Measurements from ENCODE around the gene SEC16A.

Gene SEC16A

DNA sequence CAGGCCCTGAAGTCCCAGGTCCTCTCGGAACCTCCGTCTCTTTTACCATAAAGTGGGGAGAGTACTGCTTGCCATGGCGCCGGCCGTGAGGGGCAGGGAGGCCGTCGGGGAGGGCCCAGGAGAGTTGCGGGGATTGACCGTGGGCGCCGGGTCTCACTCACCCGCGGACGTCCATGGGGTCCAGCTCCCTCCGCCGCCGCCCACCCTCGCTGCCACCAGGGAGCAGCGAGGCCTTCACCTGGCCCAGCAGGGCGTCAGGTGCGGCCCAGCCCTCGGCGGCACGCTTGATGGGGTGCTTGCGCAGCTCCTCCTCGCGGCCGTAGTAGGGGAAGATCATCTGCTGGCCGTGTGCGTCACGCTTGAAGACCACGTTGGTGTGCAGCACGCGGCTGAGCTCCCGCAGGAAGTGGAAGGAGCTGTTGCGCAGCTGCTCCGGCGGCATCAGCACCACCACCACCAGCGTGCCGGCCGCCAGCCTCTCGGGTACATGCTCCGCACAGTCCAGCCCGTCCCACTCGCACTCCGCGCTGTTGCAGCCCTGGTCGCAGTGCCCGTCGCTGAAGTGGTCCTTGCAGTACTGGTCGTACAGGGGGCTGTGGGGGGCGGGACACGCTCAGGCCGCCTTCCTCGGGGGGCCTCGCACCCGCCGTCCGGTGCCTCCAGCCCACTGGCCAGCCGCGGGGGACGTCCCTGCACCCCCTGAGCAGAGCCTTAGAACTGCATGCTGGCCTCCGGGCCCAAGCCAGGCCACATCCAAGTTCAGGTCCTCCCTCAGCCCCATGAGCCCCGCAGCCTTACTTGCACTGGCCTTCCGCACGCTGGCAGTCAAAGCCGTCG, 21.9 kb upstream of the SEC16A start:
- FAIRE-seq = no peak

DNA sequence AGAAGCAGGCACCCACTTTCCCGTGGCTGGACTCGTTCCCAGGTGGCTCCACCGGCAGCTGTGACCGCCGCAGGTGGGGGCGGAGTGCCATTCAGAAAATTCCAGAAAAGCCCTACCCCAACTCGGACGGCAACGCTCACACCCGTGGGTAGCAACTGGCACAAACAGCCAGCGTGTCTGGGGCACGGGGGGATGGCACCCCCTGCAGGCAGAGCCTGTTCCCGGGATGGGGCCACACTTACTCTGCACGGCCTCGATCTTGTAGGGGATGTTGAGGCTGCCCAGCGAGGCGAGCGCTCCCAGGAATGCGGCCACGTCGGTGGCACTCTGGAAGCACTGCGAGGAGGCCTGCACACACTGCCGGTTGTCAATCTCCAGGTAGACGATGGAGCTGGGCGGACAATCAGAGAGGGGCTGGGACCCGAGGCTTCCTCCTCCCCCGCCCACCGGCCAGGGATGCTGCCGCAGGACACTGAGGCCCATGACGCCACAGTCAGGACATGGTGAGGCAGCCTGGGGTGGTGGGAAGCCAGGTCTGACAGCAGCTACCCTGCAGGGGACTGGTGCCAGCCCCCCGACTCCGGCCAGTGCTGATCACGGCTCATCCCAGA, 20.2 kb upstream of the SEC16A start:
- no peak for FAIRE-seq

DNA sequence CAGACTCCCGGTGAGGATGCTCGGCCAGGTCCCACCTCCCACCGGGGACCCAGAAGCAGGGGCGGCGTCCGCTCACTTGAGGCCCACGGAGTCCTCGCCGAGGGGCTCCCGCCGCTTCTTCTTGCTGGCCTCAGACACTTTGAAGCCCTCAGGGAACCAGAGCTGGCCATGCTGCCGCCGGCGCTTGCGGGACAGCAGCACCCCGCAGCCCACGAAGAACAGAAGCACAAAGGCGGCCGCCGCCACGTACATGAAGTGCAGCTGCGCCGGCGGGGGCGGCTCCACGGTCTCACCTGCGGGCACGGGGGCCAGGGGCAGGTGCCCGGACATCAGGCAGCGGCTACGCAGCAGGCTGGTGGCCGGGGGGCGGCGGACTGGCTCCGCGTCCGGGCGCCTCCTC, 19.4 kb upstream of the SEC16A start:
- no peak for FAIRE-seq

DNA sequence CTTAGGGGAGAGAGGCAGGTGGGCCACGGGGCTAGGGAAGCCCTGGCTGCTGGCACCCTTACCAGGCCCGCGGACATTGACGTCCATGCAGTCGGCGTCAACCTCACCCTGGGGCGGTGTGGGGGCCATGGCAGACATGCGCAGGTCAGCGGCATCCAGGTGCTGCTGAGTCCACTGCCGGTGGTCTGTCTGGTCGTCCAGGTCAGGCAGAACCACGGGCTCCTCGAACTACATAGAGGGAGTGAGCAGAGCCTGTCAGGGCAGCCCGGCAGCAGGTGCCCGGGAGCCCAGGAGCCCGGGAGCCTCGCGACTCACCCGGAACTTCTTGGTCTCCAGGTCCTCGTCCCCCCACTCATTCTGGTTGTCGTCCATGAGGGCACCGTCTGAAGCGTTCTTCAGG, 18.8 kb upstream of the SEC16A start:
- no peak for FAIRE-seq

DNA sequence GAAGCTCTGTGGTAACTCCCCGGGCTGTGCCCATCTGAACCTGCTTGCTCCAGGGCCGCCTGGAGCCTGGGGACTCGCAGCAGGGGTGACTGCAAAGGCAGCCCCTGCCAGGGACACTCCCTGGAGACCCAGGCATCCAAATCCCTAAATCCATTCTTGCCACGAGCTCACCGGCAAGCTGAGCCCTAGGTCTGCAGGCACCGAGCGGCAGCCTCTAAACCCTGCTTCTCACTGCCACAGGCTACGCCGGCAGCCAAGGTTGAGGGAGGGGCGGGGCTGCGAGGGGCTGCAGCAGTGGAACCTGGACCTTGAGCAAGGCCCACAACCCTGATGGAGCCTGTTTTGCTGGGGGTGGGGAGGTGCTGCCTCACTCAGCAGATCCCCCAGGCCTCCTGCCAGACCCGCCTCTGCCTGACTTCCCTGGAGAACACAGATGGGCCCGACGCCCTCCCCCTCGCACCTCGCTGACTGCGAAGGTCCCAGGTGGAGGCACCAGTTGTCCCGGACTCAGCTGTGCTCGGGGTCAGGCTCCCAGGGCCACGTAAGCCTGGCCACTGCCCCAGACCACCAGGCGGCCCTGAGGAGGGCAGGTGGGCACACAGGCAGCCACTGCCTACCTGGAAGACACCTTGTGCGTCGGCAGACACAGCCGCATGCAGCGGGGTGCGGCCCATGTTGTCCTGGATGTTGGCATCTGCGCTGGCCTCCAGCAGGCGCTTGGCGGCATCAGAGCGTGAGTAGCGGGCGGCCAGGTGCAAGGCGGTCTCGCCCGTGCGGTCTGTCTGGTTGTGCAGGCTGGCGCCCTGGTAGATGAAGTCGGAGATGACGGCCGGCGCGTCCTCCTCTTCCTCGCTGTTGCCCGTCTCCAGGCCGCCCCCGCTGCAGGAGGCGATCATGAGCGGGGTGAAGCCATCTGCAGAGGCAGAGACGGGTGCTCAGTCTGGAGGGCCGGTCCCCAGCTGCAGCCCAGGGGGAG, 17.4 kb upstream of the SEC16A start:
- FAIRE-seq = no peak

DNA sequence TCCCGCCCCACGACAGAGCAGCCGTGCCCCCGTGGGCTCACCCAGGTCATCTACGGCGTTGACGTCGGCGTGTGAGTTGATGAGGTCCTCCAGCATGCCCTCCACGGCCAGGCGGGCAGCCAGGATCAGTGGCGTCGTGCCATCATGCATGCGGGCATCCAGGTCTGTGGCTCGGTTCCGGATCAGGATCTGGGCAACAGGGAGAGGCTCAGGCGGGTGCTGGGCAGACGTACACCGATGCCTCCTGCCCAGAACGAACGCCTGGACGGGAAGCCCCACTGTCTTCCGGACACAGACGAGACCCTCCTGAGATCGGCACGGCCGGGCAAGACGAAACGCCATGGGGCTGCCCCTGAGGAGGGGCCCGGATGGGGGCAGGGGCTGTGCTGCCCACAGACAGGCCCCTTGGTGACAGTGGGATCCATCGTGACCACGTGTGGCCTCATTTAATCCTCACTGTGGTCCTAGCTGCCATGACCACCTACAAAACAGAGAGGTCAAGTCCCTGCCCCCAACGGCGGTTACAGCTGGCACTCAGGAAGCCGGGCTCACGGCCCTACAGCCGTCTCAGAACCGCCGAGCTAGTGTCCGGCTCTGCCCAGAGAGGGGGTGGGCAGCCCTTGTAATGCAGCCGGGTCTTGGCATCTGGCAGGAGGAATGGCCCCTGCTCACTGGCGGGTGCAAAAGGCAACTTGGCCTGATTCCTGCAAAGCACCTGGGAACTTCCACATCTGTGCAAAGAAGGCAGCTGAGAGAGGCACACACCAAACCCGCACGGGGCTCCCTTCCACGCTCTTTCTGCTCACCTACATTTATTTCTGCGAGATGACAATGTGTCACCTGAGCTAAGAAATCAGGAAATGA, 16.5 kb upstream of the SEC16A start:
- no peak for FAIRE-seq

DNA sequence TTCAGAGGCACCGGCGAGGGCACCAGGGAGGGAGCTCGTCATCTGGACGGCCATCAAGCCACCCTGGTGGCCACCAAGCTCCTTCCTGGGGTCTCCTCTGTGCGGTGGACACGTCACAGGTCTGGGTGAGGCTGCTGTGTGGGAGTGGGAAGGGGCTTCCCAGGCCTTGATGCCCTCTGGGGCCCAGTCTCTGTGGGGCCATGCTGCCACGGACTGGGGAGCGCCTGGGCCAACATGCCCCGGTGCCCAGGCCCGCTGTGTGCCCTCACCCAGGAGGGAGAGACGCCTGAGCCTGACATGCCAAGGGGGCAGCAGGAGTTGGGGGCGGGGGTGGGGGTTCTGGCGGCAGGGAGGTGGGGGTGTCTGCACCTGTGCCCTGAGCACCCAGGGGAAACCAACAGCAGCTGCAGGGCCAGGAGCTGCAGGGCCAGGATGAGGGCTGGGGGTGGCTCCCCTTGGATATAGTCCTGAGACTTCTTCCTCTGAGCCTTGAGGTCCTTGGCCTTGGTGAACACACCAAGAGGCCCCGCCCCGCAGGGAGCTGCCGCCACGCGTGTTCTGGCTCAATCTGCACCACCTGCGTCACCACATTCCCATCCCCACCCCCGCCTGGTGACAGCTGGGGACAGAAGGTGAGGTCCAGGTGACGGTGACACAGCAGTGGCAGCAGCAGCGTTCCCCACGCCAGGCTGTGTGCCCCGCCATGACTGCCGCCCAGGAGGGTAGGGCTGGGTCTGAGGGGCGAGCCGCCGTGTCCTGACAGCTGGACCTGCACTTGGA, 15.3 kb upstream of the SEC16A start:
- FAIRE-seq = no peak

DNA sequence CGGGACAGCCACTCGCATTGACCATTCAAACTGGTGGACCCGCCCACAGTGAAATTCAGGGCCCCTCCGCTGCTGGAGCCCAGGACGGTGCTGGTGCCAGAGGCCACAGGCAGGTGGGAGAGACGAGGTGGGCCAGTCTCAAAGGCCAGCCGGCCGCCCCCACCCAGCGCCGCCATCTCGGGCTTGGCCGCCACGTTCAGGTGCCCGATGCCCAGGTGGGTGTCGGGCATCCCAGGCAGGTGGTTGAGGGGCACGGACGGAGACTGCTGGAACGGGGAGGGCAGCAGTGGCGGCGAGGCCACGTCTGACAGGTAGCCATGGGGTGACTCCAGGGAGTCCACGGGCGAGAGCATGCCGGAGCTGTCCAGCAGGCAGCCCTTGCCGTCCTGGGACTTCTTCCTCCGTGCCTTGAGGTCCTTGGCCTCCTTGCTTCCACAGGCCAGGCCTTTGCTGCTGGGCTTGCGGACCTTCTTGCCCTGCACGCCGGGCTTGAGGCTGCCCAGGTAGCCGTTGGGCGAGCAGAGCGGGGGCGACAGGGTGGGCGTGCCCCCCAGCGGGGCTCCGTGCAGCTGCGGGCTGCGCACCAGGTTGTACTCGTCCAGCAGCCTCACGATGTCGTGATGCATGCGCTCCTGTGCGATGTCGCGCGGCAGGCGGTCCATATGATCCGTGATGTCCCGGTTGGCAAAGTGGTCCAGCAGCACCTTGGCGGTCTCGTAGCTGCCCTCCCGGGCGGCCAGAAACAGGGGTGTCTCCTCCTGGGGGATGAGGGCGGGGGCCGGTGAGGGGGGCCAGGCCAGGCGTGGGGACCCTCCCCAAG, 14.2 kb upstream of the SEC16A start:
- FAIRE-seq = no peak

DNA sequence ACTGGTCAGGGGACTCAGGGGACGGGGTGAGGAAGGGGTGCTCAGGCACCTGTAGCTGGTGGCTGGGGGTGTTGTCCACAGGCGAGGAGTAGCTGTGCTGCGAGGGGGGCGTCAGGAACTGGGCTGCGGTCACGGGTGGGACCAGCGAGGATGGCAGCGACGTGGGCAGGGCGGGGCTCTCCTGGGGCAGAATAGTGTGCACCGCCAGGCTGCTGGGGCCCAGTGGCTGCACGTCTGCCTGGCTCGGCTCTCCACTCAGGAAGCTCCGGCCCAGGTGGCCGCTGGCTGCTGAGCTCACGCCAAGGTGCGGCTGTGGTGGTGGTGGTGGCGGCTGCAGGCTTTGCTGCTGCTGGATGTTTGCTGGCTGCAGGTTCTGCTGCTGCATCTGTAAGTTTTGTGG, 13.3 kb upstream of the SEC16A start:
- no peak for FAIRE-seq

DNA sequence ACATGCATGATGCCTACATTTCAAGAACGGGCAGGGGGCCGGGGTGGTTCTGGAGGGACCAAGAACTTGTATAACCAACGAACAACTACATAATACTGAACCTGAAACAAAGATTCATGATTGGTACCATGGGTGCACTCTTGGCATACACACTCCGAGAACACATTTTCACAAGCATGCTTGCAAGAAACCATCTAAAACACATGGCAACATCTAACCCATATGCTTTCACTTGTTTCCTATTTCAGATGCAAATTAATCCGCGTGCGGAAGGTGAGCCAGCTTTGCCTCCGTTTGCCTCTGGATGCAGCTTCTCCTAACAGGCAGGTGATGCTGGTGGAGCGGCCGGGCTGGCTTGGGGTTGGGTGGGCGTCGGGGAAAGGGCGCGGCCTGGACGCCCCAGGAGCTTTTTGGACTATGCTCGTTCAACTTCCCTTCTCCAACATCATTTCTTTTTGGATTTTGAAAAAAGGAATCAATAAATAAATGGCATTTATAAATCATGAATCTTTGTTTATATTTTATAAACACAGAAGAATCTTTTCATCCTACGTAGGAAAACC, 12.5 kb upstream of the SEC16A start:
- FAIRE-seq = no peak

DNA sequence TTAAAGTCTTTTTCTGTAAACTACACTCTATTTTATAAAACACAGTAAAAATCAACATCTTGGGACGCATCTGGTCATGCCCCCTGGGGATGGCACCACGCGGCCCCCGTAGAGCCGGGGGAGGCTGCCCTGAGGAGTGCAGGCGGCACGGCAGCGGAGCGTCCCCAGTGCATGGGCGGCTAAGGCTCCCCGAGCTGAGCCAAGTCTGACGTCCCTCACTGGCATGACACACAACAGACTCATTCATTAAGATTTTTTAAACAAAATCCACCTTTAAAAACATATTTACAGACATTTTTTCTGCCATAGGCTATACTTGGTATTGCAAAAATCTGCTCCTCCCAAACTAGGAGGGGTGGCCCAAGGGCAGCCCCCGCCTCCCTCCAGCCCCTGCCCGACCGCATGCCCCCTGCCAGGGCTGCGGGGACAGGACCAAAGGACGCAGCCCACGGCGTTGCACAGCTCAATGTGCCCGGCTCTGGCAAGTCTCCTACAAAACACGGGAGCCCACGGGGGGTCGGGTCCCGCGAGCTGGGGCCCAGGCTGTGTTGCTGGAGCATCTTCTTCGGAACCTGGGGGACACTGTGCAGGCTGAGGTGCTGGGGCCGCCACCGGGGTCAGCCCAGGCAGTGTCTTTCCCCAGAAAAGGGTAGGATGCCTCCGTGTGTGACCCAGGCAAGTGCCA, 11.8 kb upstream of the SEC16A start:
- no peak for FAIRE-seq

DNA sequence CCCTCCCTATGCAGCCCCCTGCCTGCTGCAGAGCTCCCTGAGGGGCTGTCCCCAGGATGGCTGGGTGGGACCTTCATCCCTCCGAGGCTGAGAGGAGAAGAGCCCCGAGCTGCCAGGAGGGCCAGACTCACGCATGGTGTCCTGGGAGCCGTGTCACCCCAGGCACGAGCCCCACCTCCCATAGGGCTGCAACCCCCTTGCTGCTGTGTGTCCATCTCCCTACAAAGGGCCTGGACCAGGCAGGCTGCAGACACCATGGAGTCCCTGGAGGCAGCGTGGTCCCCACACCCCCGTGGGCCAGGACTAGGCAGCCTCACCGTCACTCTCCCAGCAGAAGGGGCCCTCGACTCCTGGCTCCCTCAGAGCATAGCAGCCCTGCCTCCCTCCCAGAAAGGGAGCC, 11.2 kb upstream of the SEC16A start:
- FAIRE-seq = no peak

DNA sequence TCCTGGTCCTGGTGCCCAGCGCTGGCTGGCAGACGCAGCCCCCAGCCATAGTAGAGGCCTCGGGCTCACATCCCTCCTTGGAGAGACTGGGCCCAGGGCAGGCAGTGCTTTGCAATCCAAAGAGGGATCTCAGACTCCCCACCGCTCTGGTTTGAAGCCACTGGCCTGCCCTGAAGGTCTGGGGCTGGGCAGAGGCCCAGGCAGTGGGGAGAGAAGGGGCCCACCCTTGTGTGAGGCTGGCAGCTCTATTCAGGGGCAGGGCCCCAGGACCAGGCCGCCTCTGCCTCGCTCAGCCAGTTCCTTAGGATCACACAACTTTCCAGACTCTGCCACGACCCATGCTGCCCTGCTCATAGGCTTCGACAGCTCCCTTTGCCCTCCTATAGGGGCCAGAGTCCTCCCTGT, 10.7 kb upstream of the SEC16A start:
- no peak for FAIRE-seq

DNA sequence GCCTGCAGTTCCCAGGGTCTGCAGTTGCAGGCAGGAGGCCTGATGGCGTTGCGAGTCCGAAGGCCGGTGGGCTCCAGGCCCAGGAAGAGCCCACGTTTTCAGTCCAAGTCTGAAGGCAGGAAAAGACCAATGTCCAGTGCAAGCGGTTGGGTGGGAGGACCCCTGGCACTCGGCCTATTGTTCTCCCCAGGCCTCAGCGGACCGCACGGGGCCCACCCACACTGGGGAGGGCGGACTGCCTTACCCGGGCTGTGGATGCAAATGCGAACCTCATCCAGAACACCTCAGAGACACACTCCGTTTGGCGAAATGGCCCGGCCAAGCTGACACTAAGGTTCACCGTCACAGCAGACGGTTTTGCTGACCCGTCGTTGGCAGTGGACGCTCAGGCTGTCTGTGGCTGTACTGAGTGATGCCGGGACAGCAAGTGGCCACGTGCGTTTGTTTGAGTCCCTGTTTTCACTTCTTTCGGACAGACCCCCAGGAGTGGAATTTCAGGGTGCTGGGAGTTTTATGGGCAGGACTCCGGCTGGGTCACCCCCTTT, 10.2 kb upstream of the SEC16A start:
- FAIRE-seq = no peak

DNA sequence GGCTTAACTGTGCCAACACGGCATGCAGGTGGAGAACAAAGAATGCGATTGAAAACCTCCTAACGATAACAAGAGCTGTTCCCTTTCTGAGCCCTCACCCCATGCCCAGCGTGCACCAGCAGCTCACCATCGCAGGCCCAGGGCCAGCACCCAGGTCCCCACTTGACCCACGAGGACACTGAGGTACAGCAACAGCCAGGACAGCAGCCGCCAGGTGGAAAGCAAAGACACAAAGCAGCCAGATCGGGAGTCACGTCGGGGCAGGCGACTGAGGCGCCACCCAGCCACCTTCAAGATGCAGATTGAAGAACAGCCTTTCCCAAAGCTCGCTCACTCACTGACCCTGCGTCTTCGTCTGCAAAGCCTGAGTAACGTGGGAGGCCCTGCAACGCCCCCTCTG, 6.9 kb upstream of the SEC16A start:
- FAIRE-seq = no peak

DNA sequence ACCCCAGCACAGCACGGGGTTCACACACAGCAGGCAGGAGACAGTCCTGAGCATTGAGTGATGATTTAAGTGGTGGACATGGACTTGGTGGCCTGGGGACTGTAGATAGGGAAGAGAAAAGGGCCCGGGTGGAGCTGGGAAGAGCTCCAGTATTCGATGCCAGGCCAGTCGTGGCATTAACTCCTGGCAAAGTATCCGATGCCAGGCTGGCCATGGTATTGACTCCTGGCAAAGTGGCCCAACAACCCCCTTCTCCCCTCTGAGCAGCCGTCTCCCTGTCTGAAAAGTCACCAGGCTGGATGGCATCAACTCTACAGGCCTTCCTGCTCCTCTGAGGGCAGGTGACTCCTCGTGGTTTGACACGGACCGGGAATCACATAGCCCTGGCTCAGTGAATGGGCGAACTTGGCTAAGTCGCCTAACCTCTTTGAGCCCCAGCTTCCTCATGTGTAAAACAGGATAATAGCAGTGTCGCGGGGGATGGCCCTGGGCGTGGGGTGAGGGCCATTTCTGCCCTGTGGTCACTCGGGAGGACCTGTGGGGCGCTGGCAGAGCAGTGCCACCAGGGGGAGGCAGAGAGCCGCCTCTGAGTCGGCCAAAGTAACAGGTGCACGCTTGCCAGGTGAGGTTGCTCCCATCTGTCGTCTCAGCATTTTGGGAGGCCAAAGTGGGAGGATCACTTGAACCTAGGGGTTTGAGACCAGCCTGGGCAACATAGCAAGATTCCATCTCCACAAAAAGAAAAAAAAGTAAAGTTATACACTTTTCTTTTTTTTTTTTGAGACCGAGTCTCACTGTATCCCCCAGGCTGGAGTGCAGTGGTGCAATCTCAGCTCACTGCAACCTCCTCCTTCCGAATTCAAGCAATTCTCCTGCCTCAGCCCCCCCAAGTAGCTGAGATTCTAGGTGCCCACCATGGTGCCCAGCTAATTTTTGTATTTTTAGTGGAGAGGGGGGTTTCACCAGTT, 5.7 kb upstream of the SEC16A start:
- FAIRE-seq = no peak

DNA sequence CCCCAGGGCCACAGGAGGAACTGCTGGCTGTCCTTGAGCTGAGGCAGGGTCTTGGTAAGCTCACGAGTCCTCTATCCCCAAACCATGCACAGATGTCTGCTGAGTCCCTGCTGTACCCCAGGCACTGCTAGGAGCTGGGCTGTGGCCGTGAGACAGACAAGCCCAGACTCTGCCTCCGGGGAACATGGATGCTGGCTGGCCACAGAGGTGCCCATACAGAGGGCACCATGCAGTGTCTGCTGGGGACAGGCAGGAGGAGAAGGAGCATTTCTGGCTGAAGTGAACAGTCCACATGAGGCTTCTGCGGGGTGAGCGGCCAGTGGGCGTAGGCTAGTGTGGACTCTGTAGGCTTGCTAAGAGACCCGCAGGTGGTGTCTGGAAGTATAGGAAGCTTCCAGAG, 4.8 kb upstream of the SEC16A start:
- no peak for FAIRE-seq
